HG03135 (cell line): Measurements from ENCODE around the gene LGI1.

ENCODE experiments used
- ATAC-seq: cut with Tn5 transposase; IDR thresholded peaks from one replicate; pipeline ENCODE4 v1.9.1; 2021; ENCODE audit warnings: mild to moderate bottlenecking, moderate library complexity; ENCODE audit not compliant: unreplicated experiment

The LGI1 gene

DNA sequence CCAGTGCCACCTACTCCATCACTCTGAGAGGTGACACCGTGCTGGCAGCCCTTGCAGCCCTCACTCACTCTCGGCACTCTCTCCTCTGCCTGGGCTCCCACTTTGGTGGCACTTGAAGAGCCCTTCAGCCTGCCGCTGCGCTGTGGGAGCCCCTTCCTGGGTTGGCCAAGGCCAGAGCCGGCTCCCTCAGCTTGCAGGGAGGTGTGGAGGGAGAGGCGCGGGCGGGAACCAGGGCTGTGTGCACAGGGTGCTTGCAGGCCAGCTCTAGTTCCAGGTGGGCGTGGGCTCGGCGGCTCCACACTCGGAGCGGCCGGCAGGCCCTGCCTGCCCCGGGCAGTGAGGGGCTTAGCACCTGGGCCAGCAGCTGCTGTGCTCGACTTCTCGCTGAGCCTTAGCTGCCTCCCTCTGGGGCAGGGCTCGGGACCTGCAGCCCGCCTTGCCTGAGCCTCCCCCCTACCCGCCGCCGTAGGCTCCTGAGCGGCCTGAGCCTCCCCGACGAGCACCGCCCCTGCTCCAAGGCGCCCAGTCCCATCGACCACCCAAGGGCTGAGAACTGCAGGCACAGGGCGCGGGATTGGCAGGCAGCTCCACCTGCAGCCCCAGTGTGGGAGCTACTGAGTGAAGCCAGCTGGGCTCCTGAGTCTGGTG is 87.4 kb downstream of the LGI1 start:
- ATAC-seq, result no peak
